Measurements from ENCODE around the gene HMG20B.
"Not testable (repeated sequence)": the region's sequence is repeated elsewhere in the genome, so short reads cannot be mapped to it uniquely, and the experiment has no call there.

HMG20B gene

DNA sequence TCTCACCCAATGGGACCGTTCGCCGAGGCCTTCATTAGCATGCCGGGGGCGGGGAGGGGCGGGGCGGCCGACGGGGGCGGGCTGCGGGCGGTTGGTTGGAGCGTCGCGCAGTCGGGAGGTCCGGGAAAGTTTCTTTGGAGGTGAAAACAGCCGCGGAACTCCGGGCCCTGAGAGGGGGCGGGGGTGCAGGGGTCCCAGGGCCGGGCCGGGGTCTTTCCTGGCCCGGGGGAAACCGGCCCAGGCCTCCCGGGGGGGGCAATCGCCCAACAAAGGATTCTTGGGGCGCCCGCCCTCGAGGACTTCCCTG lies at the start of gene HMG20B:
TSS of gene HMG20B (plus strand) at position 90 of the 307 bp plus-strand sequence. CDS start 366 bp downstream, outside the sequence.
- no peak for DNase-seq

- no peak for DNase-seq
Measured at GRCh38 chr19:3523361-3524077, 49.2 kb upstream of the HMG20B start.

GRCh38 chr19:3524078-3524842 lies 48.5 kb upstream of the HMG20B start:
- no peak for DNase-seq

- no peak for DNase-seq
Measured at GRCh38 chr19:3524904-3525451, 47.8 kb upstream of the HMG20B start.

GRCh38 chr19:3526507-3527237 lies 46.1 kb upstream of the HMG20B start:
- DNase-seq, result no peak

DNA sequence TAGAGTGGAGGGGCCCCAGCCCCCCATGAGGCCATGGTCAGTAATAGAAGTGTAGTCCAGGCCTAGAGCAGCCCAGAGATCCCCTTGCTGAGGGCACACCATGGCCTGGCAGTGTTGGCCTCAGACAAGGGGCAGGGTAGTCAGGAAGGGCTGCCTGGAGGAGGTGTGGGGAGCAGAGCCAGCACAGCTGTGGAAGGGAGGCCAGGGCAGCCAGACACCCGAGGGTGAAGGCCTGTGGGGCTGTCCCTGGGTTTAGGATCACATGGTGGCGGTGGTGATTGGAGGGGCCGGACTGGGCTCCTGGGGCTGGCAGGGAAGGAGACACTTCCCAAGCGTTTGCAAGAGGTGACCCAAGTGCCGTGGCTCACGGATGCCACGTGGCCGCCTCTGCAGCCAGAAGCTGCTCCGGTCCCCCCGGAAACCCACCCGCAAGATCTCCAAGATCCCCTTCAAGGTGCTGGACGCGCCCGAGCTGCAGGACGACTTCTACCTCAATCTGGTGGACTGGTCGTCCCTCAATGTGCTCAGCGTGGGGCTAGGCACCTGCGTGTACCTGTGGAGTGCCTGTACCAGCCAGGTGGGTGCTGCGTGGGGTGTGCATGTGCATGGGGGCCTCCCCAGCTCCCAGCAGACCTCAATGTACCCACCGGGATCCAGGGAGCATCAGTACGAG lies 45.4 kb upstream of the HMG20B start:
- no peak for DNase-seq

DNA sequence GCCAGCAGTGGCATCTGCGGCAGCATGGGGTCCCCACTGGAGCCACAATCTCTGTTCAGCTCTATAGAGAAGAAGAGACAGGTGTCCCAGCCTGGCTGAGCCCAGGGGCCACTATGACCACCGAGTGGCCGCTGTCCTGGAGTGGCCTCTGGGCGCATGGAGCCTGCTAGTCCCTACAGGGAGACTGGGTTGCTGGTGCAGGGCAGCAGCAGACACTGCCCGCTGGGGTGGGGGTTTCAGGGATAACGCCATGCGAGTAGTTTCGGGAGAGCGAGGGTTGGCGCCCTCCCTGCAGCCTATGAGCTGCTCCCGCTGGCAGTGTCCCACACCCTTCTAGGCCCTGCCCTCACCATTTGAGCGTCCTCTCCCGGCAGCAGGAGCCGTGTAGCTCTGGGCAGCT lies 44.7 kb upstream of the HMG20B start:
- no peak for DNase-seq

DNA sequence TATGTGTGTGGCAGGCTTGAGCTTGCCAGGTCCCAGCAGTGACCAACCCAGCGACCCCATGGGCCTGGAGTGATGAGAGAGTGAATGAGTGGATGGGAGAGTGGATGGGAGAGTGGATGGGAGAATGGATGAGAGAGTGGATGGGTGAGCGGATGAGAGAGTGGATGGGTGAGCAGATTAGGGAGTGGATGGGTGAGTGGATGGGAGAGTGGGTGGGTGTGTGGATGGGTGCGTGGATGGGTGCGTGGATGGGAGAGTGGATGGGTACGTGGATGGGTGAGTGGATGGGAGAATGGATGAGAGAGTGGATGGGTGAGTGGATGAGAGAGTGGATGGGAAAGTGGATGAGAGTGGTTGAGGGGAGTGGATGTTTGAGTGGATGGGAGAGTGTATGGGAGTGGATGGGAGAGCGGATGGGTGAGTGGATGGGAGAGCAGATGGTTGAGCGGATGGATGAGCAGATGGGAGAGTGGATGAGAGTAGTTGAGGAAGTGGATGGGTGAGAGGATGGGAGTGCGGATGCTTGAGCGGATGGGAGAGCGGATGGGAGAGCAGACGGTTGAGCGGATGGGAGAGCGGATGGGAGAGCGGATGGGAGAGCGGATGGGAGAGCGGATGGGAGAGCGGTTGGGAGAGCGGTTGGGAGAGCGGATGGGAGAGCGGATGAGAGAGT lies 44.1 kb upstream of the HMG20B start:
- no peak for DNase-seq

- DNase-seq, result not testable (repeated sequence)
Measured at GRCh38 chr19:3529299-3529698, 43.4 kb upstream of the HMG20B start.

DNA sequence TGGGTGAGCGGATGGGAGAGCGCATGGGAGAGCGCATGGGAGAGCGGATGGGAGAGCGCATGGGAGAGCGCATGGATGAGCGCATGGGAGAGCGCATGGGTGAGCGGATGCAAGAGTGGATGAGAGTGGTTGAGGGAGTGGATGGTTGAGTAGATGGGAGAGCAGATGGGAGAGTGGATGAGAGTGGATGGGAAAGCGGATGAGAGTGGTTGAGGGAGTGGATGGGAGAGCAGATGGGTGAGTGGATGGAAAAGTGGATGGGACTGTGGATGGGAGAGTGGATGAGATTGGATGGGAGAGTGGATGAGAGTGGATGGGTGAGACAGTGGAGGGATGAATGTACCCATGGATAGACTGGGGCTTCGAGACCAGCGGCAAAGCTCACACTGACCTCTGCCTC lies 42.4 kb upstream of the HMG20B start:
- DNase-seq, result no peak

DNA sequence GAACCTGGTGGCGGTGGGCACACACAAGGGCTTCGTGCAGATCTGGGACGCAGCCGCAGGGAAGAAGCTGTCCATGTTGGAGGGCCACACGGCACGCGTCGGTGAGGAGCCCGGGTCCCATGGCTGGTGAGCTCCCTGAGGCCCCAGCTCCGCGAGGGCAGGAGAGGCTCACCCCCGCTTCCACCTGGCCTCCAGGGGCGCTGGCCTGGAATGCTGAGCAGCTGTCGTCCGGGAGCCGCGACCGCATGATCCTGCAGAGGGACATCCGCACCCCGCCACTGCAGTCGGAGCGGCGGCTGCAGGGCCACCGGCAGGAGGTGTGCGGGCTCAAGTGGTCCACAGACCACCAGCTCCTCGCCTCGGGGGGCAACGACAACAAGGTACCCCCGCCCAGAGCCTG lies 41.0 kb upstream of the HMG20B start:
- no peak for DNase-seq

DNA sequence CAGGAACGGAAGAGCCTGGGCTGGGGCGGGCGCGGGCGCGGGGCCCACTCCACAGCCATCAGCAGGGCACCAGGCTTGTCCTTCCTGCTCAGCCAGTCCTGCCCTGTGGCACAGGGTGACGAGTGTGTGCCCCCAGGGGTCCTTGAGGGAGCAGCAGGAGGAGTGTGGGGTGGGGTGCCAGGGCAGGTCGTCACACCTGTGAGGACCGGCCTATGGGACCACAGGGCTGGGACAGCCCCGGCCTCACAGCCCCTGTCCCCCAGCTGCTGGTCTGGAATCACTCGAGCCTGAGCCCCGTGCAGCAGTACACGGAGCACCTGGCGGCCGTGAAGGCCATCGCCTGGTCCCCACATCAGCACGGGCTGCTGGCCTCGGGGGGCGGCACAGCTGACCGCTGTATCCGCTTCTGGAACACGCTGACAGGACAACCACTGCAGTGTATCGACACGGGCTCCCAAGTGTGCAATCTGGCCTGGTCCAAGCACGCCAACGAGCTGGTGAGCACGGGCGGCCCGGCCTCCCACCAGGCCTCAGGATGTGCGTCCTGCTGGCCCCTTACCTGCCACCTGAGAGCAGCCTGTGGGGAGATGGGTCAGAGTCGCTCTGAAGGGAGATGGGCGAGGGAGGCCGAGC lies 40.5 kb upstream of the HMG20B start:
- no peak for DNase-seq

GRCh38 chr19:3533033-3533432 lies 39.7 kb upstream of the HMG20B start:
- no peak for DNase-seq

- DNase-seq, result no peak
Measured at GRCh38 chr19:3533563-3534216, 39.1 kb upstream of the HMG20B start.

- DNase-seq, result no peak
Measured at GRCh38 chr19:3534375-3535234, 38.1 kb upstream of the HMG20B start.

DNA sequence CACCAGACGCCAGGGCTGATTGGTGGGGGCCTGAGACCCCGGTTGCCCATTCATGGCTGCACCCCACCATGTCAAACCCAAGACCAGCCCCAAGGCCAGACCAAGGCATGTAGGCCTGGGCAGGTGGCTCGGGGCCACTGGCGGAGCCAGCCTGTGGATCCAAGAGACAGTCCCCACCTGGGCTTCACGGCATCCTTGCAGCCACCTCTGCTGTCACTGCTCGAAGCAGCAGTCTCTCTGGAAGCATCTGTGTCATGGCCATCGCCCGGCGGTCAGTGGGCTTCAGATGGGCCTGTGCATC lies 37.6 kb upstream of the HMG20B start:
- no peak for DNase-seq

- no peak for DNase-seq
Measured at GRCh38 chr19:3535563-3535965, 37.2 kb upstream of the HMG20B start.

GRCh38 chr19:3535981-3536380 lies 36.8 kb upstream of the HMG20B start:
- DNase-seq, result no peak

- DNase-seq, result no peak
Measured at GRCh38 chr19:3536429-3537100, 36.2 kb upstream of the HMG20B start.

DNA sequence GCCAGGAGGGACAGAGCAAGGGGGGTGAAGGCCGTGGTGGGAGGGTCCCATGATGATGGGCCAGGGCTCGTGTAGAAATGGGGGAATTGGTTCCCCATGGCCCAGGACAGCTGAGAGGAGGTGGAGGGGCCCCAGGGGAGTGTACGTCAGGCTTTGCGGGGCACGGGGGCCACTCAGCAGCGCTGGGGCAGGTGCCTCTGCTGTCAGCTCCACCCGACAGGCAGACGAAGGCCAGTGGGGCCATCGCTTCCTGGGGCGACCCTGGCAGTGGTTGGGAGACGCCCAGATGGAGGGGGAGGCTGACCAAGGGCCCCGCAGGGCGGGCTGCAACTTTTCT lies 35.7 kb upstream of the HMG20B start:
- no peak for DNase-seq

Data from NCI-H510A treated with DMSO at 0.1 percent for 48 hours (cell line).